ENCODE measurements around the gene C8G.

The C8G gene

DNA sequence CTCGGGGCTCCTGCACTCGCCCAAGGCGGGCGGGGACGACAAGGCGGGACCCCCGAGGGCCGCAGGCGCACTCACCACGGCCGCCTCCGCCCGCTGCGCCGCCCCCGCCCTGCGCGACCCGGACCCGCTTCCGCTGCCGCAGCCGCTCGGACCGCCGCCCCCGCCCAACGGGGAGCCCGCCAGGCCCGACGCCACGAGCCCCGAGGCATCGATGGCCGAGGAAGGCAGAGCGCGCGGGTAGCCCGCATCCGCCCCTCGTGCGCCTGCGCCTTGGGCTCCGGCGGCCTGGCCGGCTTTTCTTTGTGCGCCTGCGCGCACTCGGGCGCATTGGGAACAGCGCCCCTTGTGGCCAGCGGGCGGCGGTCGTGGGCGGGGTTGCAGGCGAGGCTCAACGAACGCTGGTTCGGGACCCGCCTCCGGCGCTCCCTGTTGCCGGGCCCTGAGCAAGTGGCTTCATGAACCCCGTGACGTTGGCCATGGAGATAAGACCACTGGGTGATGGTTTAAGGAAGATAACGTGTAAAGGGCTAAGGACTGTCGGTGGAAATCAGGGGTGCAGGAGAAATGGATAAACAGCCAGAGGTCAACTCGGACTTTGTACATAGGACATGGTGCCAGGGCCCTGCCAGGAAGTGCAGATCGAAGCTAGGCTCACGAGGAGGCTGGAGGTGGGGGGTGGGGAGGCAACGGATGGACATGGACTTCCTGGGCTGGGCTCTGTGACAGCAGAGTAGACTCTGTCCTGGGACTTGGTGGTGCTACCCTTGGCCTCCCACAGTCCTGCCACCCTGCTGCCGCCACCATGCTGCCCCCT, at the start of gene C8G, which contains the start of gene FBXW5:
Gene C8G, plus strand, starts transcription at position 725 of the 814 bp plus-strand sequence. Its CDS starts 78 bp downstream, at position 803.
Gene FBXW5, minus strand, starts transcription at position 220 of the 814 bp plus-strand sequence. CDS start 655 bp downstream, outside the sequence.
- DNase-seq, result peak; percentile 93

DNA sequence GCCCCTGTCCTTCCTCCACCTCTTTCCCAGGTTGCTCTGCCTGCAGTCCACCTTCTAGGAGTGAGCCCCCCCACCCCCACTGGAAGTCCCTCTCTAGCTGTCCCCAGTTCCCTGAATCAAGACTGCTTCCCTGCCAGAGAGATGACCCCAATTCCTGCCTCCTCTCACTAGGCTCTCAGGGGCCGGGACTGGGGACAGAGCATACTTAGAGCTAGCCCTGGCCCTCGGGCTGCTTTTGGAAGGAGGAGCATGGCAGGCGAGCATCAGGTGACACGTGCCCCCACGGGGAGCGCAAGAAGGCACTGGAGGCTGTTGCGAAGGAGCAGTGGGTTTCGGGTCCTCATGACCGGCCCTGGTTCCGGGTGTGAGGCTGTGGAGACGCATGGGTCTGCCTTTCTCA, 49.0 kb upstream of the C8G start:
- no peak for DNase-seq

DNA sequence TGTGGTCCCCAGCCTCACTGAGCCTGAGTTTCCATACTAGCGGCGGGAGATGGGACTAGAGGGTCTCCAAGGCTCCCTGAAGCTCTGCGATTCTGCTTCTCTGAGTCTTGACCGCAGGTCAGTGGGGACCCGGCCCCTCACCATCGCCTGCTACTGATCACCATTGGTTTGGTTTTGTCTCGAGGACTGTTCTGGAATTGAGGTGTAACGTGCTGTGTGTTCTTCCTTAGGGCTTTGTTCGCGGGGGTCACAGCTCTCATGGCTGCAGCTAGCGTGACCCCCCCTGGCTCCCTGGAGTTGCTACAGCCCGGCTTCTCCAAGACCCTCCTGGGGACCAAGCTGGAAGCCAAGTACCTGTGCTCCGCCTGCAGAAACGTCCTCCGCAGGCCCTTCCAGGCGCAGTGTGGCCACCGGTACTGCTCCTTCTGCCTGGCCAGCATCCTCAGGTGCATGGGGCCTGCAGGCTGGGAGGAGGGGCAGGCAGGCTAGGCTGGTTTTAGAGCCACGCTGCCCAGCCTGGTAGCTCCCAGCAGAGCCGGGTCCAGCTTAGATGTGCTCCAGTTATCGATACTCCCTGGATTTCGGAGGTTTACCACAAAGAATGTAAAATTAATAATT, 46.5 kb upstream of the C8G start:
- DNase-seq, result no peak

DNA sequence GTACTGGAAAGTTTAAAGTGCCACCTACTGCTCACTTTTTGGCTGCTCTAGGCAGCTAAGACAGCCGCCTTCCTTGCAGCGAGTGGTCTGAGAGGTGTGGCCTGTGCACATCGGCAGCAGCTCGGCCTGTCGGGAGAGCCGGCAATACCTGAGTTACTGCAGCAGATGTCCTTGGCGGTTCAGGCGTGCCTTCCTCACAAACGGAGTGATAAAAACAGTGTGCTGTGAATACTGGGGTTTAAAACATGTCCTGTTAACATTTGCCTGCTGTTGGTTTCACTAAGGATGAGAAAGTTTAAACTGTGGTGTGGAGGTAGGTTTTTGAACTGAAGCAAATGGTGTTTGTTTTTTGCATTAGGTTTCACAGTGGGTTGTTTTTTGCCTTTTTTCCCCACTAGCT, 45.8 kb upstream of the C8G start:
- no peak for DNase-seq

DNA sequence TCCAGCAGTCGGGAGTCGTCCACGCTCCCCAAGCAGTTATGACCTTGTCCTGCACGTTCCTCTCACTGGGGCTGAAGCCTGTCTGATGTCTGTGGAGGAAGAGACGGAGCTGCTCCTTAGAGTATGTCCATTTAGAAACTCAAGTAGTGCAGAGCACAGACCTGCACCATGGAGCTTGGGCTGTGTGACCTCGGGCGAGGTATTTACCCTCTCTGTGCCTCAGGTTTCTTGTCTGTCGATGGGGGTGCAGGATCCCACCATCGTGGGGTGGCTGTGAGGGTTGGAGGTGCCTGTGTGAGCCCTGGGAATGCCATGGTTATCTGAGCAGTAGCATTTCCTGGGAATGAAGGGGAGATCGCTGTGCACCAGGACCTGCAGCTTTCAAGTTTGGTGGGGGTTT, 44.5 kb upstream of the C8G start:
- no peak for DNase-seq

DNA sequence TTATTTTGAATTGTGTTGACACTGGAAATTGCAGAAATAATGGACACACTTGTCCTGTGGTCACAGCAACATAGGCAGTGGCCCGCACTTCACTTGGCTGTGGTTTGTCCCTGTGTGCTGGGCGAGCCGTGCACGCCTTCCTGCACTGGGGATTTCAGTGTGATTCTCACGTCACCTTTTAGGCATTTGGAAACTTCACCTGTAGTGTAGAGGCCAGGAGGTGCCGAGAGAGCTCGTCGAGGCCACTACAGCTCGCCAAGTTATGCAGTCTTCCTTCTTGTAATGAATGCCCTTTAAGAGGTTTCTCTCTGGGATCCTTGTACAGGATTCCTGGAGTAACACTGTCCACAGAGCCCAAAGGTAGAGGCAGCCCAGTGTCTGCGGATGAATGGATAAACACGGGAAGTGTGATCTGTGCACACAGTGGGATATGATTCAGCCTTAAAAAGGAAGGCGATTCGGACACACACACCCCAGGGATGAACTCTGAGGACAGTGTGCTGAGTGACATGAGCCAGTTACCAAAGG, 44.0 kb upstream of the C8G start:
- DNase-seq, result no peak

DNA sequence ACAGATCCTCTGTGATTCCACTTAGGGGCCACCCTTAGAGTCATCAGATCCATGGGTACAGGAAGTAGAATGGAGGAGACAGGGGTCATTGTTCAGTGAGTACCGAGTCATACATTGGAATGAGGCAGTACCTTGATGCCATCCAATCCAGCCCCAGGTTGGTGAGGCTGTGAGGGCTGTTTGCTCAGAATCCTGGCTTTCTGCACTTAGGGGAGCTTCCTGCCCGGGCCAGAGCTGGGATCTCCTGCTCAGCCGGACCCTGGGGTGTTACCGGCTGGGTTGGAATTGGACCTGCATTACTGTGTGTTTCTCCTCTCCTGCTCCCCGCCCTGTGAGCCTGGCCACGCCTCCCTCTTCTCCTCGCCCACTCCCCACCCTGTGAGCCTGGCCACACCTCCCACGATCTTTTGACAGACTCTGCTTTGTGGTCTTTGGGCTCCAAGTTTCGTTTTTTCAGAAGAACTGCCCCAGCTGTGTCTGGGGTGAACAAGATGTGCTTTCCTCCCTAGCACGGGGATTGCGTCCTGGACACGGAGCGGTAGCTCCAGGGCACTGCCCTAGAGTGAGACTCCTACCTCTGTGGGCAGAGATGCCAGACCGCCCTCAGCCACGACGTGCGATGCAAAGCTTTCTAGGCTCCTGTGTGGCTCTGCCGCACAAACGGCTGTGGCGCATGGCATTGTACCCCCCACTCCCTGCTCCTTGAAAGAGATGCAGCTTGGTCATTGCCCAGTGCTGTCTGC, 43.4 kb upstream of the C8G start:
- peak; percentile 27 for DNase-seq

DNA sequence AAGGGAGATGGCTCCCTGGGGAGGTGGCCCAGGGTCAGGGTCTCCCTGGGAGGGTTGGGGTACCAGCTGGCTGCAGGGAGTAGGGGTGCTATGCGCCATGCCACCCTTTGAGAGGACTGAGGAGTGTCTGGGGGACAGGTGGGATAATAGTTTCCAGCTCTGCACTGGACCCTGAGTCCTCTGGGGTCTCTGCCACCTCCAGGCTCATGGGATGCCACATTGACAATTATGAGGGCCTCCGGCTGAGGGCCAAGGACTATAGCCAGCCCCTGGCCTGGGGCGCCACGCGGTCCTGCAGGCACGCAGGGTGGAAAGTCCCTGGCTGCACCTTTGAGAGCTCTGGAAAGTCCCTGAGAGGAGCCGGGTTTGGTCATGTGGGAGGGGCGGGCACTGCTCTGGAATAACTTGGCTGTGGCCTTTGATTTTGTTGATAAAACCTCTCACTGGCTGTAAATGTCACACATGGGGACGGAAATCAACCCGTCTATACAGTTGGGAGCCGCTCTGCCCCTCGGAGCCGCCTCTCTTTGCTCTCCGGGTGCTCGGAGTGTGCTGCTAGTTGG, 42.7 kb upstream of the C8G start:
- no peak for DNase-seq

DNA sequence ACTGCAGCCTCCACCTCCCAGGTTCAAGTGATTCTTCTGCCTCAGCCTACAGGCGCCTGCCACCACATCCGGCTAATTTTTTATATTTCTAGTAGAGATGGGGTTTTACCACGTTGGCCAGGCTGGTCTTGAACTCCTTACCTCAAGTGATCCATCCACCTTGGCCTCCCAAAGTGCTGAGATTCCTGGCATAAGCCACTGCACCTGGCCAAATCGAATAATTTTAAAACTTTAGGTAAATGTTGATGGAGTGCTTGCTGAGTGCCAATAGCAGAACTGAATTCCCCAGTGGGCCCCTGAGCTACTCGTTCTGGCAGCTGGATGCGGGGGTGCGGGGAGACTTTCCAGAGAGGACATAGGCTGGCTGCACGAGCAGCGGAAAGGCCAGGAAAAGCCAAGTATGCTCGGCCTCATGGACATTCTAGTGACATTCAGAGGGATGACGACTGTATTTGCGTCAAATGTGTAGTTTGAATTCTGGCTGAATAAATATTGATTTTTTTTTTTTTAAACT, 41.9 kb upstream of the C8G start:
- DNase-seq, result no peak

DNA sequence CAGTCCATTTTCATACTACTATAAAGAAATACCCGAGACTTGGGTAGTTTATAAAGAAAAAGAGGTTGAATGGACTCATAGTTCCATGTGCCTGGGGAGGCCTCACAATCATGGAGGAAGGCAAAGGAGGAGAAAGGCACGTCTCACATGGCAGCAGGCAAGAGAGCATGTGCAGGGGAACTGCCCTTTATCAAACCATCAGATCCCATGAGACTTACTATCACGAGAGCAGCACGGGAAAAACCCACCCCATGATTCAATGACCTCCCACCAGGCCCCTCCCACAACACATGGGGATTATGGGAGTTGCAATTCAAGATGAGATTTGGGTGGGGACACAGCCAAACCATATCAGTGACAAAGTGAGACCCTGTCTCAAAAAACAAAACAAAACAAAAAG, 38.8 kb upstream of the C8G start:
- no peak for DNase-seq

DNA sequence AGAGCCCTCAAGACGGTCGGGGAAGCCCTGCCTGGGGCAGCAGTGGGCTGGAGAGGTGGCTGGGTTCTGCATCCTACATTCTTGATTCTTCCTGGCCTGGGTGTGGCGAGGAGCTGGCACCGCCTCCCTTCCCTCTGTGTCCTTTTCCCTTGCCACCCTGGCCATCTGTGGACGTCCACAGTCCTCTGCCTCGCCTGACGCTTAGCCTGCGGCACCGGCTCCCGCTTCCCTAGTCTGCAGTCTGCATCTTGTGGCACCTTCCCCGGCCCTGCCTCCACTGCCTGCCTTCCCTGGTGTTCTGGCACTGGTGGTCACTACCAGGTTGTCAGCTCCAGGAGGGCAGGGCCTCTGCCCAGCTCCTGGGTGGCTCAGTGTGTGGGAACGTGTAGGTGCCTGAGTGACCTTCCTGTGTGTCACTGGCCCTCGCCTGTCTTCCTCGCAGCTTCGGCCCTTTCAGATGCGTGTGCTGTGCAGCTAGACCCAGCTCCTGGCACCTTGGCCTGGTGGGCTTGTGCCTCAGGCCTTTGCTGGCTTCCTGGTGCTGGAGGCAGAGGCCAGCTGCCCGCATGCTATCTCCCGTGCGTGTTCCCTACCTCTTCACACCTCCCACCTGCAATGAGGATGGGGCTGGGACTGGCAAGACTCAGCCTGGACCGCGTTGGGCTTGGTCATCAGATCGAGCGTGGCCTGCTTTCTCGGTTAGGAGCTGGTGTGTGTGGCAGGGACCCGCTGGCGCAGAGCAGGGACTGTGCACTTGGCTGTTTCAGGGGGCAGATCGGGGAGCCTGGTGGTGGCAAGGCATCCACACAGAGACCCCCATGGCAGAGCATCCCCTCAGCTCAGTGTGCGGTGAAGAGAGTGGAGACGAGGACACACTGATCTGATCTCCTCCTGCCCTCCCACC, 37.8 kb upstream of the C8G start:
- DNase-seq, result no peak

DNA sequence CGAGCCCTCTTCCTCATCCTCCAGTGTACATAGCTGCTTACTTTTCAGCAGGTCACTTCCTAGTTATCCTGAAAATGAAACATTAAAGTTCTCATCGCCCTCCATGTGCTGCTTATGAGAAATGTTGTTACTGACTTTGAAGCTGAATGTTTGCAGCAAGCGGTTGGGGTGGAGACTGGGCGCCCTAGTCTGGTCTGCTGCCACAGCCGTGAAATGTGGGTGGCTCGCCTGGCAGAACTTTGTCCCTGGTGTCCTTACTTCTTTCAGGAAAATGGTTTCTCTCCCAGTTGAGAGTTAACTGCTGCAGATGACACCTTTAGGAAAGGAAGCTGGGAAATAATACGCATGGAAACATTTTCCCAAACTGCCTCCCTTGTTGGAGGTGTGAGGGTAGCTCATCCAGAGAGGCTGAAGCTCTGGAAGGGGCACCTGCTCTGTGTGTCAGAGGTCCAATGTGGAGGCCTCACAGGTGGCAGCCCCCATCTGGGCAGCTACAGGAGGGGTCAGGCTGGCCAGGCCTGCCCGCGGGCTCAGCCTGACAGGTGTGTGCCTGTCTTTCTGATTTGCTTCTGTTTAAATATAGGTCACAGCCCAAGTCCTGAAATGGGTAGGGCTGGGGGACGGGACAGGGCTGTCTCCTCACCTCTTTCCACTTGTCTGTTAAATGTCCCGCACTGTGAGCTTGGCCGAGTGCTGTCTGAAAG, 34.7 kb upstream of the C8G start:
- DNase-seq, result no peak

DNA sequence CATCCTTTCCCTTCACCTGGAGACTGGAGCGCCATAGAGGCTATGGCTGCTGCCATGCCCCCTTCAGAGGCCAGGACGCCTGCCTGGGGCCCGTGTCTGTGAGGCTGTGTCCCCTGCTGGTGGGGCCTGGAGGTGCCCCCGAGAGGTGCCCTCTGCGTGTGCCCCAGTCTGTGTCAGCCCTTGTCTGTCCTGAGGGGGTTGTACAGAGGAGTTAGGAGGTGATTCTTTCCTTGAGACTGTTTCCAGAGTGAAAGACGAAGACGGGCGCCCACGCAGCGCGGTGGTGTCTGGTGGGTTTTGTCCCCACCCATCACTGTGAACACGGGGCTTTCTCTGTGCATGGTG, 34.2 kb upstream of the C8G start:
- DNase-seq, result no peak

DNA sequence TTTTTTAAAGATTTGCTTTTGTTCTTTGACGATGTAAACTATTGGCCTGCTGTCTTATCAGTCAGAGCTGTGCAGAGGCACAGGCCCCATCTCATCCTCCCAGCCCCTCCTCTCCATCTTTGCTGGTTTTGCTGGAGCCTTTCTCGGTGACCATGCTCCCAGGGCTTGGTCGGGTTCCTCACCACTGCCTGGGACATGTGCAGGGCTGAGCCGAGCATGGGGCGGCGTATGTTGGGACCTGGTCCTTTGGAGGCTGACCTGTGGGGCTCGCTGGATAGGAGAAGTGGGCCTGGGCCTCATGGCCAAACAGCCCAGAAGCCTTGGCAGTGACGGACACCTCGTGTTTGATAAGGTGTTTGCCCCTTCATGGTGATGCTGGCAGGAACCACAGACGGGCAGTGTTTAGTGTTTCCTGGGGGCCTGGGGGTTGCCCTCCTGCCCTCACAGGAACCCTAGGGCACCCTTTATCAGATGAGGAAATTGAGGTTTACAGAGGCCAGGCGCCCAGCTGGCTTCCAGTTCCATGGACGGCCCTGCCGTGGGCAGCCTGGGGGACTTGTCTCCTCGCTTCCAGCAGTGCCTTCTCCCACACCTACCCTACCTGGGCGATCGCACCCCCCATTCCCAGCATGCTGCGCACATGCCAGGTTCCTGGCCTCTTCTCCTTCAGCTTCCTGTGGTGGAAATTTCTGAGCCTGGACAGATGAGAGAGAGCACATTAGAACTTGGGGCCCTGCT, 31.2 kb upstream of the C8G start:
- no peak for DNase-seq

DNA sequence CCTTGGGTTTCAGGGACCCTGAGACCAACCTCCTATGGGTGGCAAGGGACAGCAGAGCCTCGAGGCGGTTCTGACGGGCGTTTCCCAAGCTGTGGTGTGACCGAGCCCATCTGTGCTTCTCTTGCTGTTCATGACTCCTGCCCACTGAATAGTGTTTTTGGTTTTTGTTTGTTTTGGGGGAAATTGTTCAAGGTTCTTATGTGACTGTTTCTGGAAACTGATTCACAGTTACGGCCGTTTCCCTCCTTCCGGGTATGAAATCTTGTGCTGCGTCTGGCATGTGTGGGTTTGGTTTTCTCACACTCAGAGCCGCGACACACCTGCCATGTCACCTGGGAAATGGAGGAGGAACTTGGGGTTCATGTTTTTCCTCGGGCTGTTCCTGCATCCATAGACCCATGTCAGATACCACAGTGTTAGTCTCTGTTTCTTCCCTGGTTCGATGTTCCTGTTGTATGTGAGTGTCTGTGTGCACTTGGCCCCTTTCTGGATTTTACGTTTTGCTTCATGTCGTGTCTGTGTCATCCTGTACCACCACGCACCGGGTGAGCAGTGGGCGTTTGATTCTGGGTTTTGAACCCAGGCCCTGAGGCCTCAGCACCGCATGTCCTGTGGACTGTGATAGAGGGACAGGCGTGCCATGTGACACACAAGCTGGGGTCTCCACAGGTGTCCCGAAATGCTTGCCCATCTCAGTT, 29.3 kb upstream of the C8G start:
- DNase-seq, result no peak

DNA sequence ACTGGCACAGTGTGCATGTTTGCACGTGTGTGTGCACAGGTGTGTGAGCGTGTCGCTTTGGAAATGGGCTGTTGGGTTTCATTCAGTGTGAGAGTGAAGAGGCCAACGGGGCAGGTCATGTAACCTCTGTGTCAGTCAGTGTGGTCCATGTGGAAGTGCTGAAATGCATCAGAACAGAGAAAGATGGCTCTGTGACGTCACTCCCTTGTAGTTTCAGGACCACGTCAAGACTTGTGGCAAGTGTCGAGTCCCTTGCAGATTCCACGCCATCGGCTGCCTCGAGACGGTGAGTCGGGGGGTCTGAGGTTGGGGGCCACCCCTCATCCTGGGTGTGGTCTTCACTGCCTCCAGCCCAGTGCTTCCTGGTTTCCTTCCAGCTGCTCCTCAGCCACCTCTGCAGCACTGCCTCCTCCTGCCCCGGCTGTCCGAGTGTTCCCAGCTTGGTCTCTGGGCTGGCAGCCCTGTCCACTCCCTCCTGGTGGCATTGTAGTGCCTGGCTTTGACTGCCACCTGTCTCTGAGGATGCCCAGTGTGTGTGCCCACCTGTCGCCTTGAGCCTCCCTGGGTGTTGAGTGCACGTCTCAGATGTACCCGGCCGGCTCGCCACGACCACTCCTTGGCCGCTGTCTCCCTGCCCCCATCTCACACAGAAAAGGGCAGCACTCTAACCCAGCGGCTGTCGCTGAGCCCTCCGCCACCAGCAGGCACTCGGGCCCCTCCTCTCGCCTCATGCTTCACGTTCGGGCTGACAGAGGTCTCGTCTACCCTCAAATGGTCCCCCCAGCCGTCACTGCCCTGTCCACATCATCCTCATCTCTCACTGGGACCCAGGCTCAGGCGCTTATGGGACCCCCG, 28.5 kb upstream of the C8G start:
- no peak for DNase-seq

DNA sequence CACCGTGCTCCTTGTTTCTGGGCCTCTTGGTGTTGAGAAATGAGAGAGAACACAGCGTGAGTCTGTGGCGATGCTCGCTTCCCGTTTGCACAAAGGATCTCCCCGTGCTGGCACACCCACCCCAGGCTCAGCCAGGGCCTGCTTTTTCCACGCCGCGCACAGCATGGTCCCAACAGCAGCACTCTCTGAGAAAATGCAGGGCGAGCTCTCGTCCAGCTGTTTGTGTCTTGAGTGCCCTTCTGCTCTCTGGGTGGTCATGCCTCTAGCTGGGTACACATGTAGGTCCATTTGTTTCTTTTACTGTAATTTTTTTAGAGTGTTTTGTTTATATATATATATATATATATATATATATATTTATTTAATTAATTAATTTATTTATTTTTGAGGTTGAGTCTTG, 27.1 kb upstream of the C8G start:
- no peak for DNase-seq

DNA sequence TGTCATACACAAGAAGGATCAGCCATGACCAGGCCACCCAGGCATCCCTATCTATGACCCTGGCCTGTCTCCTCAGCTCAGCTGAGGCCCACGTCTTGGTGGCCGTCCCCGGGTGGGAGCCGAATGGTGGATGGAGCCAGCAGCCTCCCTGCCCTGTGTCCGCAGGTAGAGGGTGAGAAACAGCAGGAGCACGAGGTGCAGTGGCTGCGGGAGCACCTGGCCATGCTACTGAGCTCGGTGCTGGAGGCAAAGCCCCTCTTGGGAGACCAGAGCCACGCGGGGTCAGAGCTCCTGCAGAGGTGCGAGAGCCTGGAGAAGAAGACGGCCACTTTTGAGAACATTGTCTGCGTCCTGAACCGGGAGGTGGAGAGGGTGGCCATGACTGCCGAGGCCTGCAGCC, 25.0 kb upstream of the C8G start:
- DNase-seq, result no peak

DNA sequence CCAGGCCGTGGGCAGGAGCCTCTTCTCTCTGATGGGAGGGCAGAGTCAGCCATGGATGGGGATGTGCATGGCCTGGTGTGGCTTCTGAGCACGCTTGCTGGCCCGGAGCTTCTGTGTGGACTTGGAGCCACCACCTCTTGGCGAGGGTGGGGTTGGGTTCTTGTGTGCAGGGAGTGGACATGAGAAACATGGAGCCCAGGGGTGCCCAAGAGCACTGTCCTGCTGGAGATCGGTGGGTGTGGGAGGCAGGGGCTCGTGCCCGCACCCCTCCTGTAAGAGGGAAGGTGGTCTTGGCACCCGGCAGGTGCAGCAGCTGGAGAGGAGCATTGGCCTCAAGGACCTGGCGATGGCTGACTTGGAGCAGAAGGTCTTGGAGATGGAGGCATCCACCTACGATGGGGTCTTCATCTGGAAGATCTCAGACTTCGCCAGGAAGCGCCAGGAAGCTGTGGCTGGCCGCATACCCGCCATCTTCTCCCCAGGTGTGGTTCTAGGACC, 24.3 kb upstream of the C8G start:
- DNase-seq, result no peak
